Activated CD8-positive, alpha-beta memory T cell treated with anti-CD3 and anti-CD28 coated beads, Interleukin-2, amount 50 U/mL, for 24 hours (primary cell): Measurements from ENCODE around the gene CSNK2A3.
"Not testable (repeated sequence)": the region's sequence is repeated elsewhere in the genome, so short reads cannot be mapped to it uniquely, and the experiment has no call there.

Source experiments
- DNase-seq: peaks from one replicate; pipeline ENCODE4 v3.0.0-alpha.2; 2020; ENCODE audit errors: extremely low read depth

The CSNK2A3 gene

GRCh38 chr11:11352878-11353277 is at the start of gene CSNK2A3:
Gene CSNK2A3 (minus strand): TSS chr11:11353250. CDS start chr11:11353119, 131 bp downstream.
- not testable (repeated sequence) for DNase-seq

DNA sequence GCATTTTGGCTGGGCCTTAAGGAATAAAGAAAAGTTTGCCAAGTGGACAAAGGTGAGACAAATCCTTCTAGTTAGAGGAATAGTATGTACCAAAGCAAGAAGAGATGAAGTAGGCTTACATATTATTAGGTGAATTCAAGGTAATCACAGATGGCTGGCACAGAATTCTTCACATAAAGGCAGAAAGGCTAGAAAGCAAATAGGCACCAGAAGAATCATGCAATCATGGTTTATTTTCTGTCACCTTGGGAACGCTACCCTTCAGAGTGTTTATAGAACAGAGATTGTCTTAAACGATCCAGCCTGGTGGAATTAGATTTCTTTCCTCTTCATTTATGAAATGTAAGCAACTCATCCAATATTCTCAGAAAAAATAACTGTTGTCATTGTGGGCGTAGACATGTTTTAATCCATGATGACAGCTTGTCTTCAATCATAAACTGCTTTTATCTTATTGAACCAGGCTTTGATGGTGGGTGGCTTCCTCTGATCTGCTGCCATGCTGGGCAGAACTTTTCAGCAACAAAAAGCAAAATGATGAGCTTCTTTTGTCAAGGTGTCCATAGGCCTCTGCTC is 49.0 kb upstream of the CSNK2A3 start:
- DNase-seq, result no peak

- DNase-seq, result no peak
Observed at GRCh38 chr11:11400635-11401232, 47.7 kb upstream of the CSNK2A3 start.

DNA sequence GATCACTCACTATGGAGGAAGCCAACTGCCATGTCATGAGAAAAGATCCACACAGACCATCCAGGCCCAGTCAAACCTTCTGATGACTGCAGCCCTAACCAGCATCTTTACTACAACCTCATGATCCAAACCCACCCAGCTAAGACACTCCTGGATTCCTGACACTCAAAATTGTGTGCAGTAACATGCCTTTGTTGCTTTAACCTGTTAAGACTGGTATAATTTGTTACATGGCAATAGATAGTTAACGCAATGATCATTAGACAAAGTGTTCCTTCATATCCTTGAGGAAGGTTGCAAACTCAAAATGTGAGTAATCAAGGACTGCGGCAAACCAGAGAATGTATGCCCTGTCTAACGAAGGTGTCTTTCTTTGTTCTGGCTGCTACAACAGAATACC is 47.1 kb upstream of the CSNK2A3 start:
- DNase-seq, result no peak

DNA sequence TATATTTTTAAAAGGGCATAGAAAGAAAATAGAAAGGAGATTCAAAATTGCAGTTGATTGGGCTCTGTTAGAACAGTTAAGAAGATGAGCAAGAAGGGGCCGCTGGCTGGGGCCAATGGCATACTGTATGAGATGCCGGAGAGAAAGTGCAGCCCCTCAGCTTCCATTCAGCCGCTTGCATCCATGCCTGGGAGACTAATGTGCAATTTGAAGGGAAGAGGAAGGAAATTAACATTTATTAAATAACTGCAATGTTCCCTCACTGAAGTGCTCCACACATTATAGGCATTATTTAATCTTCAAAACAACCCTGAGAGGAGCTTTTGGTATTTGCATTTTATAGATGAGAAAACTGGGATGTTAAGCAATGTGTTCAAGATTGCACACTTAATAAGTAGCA is 44.7 kb upstream of the CSNK2A3 start:
- DNase-seq, result no peak

DNA sequence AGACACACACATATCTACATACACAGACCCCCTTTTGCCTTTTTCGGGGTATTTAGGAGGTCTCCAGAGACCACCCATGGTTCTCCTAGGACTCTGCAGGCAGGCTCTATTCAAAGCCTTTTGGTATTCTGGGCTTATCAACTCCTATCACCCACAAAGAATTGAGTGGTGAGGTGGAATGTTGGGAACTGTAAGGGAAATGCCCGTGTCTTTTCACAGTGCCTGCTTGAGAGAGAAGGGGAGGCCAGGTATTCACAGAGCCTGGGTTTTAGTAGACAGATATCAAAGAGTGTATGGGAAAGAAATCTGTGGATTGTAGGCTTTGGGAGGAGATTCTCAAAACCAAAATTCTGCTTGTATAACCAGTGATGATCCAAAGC is 44.0 kb upstream of the CSNK2A3 start:
- no peak for DNase-seq

DNA sequence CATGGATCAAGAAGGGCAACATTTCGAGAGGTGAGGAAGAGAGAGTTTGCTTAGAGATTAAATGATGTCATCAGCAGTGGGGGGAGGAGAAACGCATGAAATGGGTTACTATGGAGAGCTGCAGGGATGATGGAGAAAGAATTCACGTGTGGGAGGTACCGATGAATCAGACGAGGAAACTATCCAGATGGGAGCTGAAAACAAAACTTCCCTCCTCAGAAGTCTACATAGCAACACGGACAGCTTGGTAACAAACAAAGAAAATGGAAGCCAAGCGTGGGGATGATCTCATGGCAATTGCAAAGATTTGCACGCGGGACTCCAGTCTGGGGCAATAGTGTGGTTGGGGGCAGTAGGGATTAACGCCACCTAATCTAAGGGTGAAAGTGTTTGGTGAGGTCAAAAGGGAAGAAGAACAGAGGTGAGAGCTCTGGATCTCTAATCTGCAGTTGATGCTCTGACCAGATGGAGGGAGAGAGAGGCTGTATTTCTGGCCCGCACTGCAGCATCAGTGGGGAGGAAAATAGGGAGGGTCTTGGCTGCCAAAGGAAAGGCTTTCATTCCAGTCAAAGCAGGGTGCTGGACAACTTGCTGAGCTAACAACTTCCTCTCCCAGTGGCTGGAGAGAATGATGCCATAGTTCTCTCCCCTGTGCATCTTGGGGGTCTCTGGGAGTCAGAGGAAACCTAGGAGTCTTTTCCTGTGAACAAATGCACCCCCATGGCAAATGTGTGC is 43.4 kb upstream of the CSNK2A3 start:
- DNase-seq, result no peak

DNA sequence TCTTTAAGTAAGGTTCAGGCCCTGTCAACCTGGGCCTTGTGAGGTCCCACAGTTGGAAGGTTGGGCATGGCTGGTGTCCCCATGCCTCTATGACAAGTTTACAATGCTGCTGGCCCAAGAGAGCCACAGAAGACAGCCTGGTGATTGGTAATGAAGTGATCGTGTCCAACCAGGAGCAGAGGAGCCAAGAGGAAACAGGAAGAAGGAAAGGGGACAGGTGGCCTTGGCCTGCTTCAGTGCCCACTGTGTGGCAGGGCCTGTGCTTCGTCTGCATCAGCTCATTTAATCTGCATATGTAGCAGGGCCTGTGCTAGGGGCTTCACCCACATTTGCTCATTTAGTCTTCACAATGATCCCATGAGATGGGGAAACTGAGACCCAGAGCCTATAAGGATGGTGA is 42.1 kb upstream of the CSNK2A3 start:
- DNase-seq, result no peak

DNA sequence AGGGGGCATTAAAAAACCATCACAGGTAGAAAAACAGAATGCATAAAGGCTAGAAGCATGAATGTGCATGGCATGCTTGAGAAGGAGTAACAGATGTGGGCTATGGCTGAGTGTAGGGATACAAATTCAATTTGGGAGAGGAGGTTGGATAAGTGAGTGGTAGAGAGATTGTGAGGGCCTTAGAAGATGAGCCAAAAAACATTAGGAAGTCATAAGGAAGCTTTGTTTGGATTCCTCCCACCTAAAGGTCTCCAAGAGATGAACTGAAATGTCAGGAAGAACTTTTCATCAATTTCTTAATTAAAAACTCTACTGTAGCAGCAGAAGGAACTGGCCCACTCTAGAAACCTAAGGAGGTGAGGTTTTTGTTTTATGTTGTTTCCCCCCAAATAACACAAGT is 41.2 kb upstream of the CSNK2A3 start:
- no peak for DNase-seq

- DNase-seq, result no peak
Observed at GRCh38 chr11:11391796-11392463, 38.9 kb upstream of the CSNK2A3 start.

- no peak for DNase-seq
Observed at GRCh38 chr11:11391169-11391568, 38.1 kb upstream of the CSNK2A3 start.

DNA sequence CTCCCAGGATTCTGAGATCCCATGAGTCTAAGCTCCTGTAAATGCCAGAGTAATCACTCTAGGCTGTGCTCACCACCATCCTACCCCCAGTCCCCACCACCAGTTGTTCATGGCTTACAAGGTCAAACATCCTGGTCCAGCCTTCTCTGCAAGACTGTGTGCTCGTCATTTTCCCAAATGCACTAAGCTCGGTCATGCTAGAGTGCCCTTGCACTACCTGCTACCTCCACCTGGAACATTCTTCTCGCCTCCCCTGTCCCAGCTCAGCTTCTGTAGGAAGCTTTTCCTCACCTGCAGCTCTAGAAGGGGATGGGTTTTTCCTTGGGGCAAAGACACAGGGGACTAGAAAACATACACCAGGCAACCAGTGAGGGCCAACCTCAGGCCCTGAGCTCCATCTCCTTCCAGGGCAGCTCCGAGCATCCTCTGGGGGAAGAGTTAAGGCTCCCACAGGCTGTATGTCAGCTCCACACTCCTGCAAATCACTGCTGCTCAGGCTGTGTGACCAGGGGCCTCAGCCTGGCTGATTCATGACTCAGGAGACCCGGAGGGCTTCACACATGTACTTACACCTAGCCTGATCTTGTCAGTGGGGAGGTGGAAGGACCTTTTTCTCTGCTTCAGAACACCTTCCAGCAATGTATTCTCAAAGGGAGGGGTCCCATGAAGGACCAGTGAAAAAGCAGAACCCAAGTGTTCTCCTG is 37.2 kb upstream of the CSNK2A3 start:
- DNase-seq, result no peak

- DNase-seq, result no peak
Observed at GRCh38 chr11:11389238-11389637, 36.2 kb upstream of the CSNK2A3 start.

DNA sequence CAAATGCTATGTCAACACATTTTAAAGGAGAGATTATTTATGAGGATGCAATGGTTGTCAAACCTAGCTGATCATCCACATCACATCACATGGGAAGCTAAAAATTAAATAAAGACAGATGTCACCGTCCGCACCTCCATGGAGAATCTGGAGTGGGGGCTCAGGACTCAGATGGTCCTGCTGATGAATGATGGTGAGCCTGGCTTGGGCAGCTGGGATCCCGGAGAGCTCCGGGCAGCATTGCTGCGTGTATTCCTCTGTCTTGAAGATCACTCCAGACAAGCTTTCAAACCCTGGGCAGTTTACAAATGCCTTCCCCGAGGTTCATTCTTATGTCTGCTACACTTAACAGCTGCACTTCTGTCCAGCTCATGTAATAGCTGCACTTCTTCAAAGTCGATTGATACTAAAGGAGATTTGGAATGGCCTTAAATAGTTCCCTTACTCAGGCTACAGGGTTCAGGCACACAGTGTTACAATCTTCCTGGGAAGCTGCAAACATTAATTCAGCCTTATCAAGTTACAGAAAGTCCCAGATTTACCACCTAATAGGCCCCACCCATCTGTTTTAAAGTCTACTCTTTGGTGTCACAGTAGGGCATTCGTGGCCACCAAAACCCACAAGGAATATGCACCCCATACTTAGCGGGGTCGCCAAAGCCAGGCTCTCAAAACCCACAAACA is 34.7 kb upstream of the CSNK2A3 start:
- DNase-seq, result no peak

- DNase-seq, result no peak
Observed at GRCh38 chr11:11387207-11387606, 34.2 kb upstream of the CSNK2A3 start.

GRCh38 chr11:11384829-11385228 is 31.8 kb upstream of the CSNK2A3 start:
- no peak for DNase-seq

GRCh38 chr11:11383995-11384394 is 30.9 kb upstream of the CSNK2A3 start:
- DNase-seq, result no peak

- DNase-seq, result no peak
Observed at GRCh38 chr11:11382858-11383532, 29.9 kb upstream of the CSNK2A3 start.

DNA sequence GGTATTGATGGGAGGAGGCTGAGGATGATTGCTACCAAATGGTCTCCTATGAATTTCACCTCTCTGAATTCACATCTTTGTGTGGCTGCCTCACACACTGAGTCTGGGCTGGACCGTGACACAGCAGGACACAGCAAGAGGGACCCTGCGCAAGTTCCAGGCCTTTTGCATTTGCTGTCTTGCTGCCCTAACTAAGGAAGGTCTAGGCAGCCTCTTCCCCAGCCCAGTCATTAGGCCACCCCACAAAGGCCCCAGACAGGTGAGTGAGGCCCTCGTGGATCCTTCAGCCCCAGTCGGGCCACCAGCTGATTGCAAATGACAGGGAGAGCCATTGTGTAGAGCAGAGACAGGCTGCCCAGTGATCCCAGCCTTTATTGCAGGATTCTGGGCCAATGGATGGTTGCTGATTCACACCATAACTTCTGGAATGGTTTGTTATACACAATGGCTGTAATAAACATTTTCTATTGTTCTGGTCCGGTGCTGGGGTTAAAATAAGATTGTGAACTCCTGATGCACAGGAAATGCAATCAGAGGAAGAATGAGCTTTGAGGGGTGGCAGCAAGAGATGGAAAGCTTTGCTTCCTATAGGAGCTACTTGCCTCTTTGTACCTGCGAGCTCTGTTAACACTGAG is 28.5 kb upstream of the CSNK2A3 start:
- no peak for DNase-seq

DNA sequence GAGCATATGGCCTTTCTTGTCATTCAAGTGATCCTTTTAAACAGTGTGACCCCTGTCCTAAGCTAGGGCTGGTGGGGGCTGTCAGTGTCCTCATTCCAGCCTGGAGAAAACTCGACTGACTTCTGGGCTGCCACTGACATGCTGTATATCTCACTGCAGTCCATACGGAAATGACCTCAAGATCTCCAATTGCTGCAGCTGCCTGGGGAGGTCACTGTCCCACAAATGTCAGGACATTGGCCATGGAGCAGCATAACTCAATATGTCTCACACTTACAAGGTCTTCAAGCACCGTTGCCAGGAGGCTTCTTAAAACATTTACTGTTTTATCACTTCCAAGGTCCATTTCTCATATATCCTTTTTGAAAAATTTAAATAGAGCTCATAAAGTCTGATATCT is 27.8 kb upstream of the CSNK2A3 start:
- no peak for DNase-seq

GRCh38 chr11:11380340-11380739 is 27.3 kb upstream of the CSNK2A3 start:
- no peak for DNase-seq
